H7 (cell line): ENCODE measurements around the gene ZNF446. TPM values are rescaled to one million over a fixed set of nuclear protein-coding genes. Genes with fewer than 3 reads are reported as not detected.
"Not testable (repeated sequence)": the region's sequence is repeated elsewhere in the genome, so short reads cannot be mapped to it uniquely, and the experiment has no call there.

ENCODE experiments used
- DNase-seq: peaks from one replicate; pipeline ENCODE4 v3.0.0; 2012
- H3K27me3 ChIP-seq: 2 replicates; pipeline ENCODE4 v1.6.0; 2011; ENCODE audit warnings: mild to moderate bottlenecking, low read length; ENCODE audit not compliant: control insufficient read depth, insufficient read depth
- H3K36me3 ChIP-seq: replicated peaks from 2 replicates; pipeline ENCODE4 v1.5.1; 2011; ENCODE audit warnings: low read length; ENCODE audit not compliant: control insufficient read depth, insufficient read depth
- H3K4me3 ChIP-seq: 2 replicates; pipeline ENCODE4 v1.5.1; 2011; ENCODE audit warnings: low read depth, mild to moderate bottlenecking, control low read depth, low read length, moderate library complexity; ENCODE audit not compliant: insufficient read depth
- total RNA-seq: library from RNA; depleted of rRNA; stranded (reverse); fragments of >200 nt; shearing (Covaris generic); gene quantifications from 2 replicates; pipeline ENCODE4 v1.2.3, GENCODE V29; 2014

The ZNF446 gene
- total RNA-seq, 1 experiment from 2014 or later, result 7.4 TPM

- Histone ChIP-seq H3K27me3 (no peaks in the 10 kb centered on the region), H3K36me3 (no peaks in the 10 kb centered on the region; the same call in 1 of the 2 replicates), H3K4me3 (no peak overlapping the region)
- no peak for DNase-seq
Observed at GRCh38 chr19:58477871-58478270, 1.7 kb downstream of the ZNF446 start.

GRCh38 chr19:58479303-58479702 lies 3.2 kb downstream of the ZNF446 start:
- DNase-seq, result no peak
- no peak overlapping the region for H3K4me3 ChIP-seq
- no peaks in the 10 kb centered on the region for H3K36me3 ChIP-seq
- no peaks in the 10 kb centered on the region for H3K27me3 ChIP-seq

GRCh38 chr19:58479736-58480480 lies 3.8 kb downstream of the ZNF446 start:
- peak; percentile 42 for DNase-seq
- H3K27me3 ChIP-seq, result no peaks in the 10 kb centered on the region
- no peaks in the 10 kb centered on the region for H3K36me3 ChIP-seq
- no peak overlapping the region for H3K4me3 ChIP-seq

GRCh38 chr19:58480481-58480830 lies 4.3 kb downstream of the ZNF446 start:
- no peak overlapping the region for H3K4me3 ChIP-seq
- no peak for DNase-seq

GRCh38 chr19:58480831-58481230 lies 4.7 kb downstream of the ZNF446 start:
- H3K36me3 ChIP-seq, result no peaks in the 10 kb centered on the region
- H3K4me3 ChIP-seq, result no peak overlapping the region
- no peak for DNase-seq
- no peaks in the 10 kb centered on the region for H3K27me3 ChIP-seq

More at GRCh38 chr19:58480481-58480830, 4.3 kb downstream of the ZNF446 start:
- H3K27me3 ChIP-seq, result no peaks in the 10 kb centered on the region
- H3K36me3 ChIP-seq, result no peaks in the 10 kb centered on the region

GRCh38 chr19:58482372-58482771 lies 6.2 kb downstream of the ZNF446 start:
- no peaks in the 10 kb centered on the region for H3K27me3 ChIP-seq

GRCh38 chr19:58483776-58484175 lies 7.6 kb downstream of the ZNF446 start:
- H3K36me3 ChIP-seq, result no peaks in the 10 kb centered on the region
- no peak for DNase-seq
- no peaks in the 10 kb centered on the region for H3K27me3 ChIP-seq
- no peak overlapping the region for H3K4me3 ChIP-seq

More at GRCh38 chr19:58482372-58482771, 6.2 kb downstream of the ZNF446 start:
- DNase-seq, result no peak
- no peak overlapping the region for H3K4me3 ChIP-seq
- no peaks in the 10 kb centered on the region for H3K36me3 ChIP-seq

- not testable (repeated sequence) for H3K4me3 ChIP-seq, H3K36me3 ChIP-seq, H3K27me3 ChIP-seq
- DNase-seq, result peak; percentile 46
Observed at GRCh38 chr19:58484349-58484748, 8.2 kb downstream of the ZNF446 start.

- Histone ChIP-seq H3K36me3 (no peaks in the 10 kb centered on the region), H3K27me3 (no peaks in the 10 kb centered on the region), H3K4me3 (no peak overlapping the region)
- DNase-seq, result no peak
Observed at GRCh38 chr19:58491393-58491792, 15.2 kb downstream of the ZNF446 start.

GRCh38 chr19:58492265-58492664 lies 16.1 kb downstream of the ZNF446 start:
- Histone ChIP-seq H3K36me3 (no peaks in the 10 kb centered on the region), H3K4me3 (no peak overlapping the region), H3K27me3 (no peaks in the 10 kb centered on the region)
- DNase-seq, result no peak

GRCh38 chr19:58497634-58498170 lies 21.6 kb downstream of the ZNF446 start:
- Histone ChIP-seq H3K27me3 (no peaks in the 10 kb centered on the region; the same call in 1 of the 2 replicates), H3K36me3 (no peaks in the 10 kb centered on the region), H3K4me3 (no peak overlapping the region)
- DNase-seq, result peak; percentile 14

GRCh38 chr19:58498316-58499020 lies 22.3 kb downstream of the ZNF446 start:
- DNase-seq, result no peak
- Histone ChIP-seq H3K36me3 (no peaks in the 10 kb centered on the region), H3K4me3 (peak overlapping the region; percentile 78), H3K27me3 (no peaks in the 10 kb centered on the region; the same call in 1 of the 2 replicates)

GRCh38 chr19:58499021-58499927 lies 23.1 kb downstream of the ZNF446 start:
- no peaks in the 10 kb centered on the region; the same call in 1 of the 2 replicates for H3K27me3 ChIP-seq
- peak overlapping the region; percentile 78 for H3K4me3 ChIP-seq
- H3K36me3 ChIP-seq, result no peaks in the 10 kb centered on the region
- peak; percentile 100 for DNase-seq

- no peak for DNase-seq
- Histone ChIP-seq H3K36me3 (no peaks in the 10 kb centered on the region), H3K4me3 (peak overlapping the region; percentile 64), H3K27me3 (no peaks in the 10 kb centered on the region; the same call in 1 of the 2 replicates)
Observed at GRCh38 chr19:58500242-58500641, 24.1 kb downstream of the ZNF446 start.
